IMR-90 (cell line): Measurements from ENCODE around the gene SEPSECS. TPM values are rescaled to one million over a fixed set of nuclear protein-coding genes. Genes with fewer than 3 reads are reported as not detected.

Source experiments
- ATAC-seq: fragments of 200-7000 bp; cut with Tn5 transposase; 2 replicates; pipeline ENCODE4 v1.9.1; 2020; ENCODE audit warnings: low read depth, mild to moderate bottlenecking, moderate library complexity
- BruUV-seq: library from RNA; stranded (reverse); fragments of 400-500 nt; replicated peaks from 2 replicates; lab custom pipeline; 2021; lab: Mats Ljungman, UMichigan
- CTCF ChIA-PET: fragments of 300-600 bp; formaldehyde crosslinking; extraction: SDS; loops from one replicate; lab custom pipeline; 2021; ENCODE audit warnings: antibody characterized with exemption; lab: Yijun Ruan, JAX
- POLR2A ChIA-PET: fragments of 300-600 bp; sonication (Branson Sonifier 250); formaldehyde crosslinking; loops from one replicate; lab custom pipeline; 2022; ENCODE audit warnings: antibody characterized with exemption; ENCODE audit not compliant: unreplicated experiment; lab: Charles Lee
- DNase-seq: peaks from one replicate; pipeline ENCODE4 v3.0.0; 2013
- H2AFZ ChIP-seq: replicated peaks from 2 replicates; pipeline ENCODE3; 2013; ENCODE audit warnings: low read length, mild to moderate bottlenecking; ENCODE audit not compliant: poor library complexity
- H2AK5ac ChIP-seq: 2 replicates; pipeline ENCODE4 v1.6.1; 2013; ENCODE audit warnings: low read depth, low read length, inconsistent platforms
- H2AK9ac ChIP-seq: replicated peaks from 2 replicates; pipeline ENCODE3; 2013; ENCODE audit warnings: mild to moderate bottlenecking, low read depth, low read length, moderate library complexity; ENCODE audit not compliant: poor library complexity
- H2BK120ac ChIP-seq: 2 replicates; pipeline ENCODE4 v1.6.1; 2013; ENCODE audit warnings: low read depth, low read length, inconsistent platforms
- H2BK15ac ChIP-seq: 3 replicates; pipeline ENCODE4 v1.6.1; 2013; ENCODE audit warnings: low read depth, low read length, inconsistent platforms
- H2BK20ac ChIP-seq: 2 replicates; pipeline ENCODE4 v1.6.1; 2013; ENCODE audit warnings: low read depth, mild to moderate bottlenecking, inconsistent platforms, low read length, moderate library complexity
- H2BK5ac ChIP-seq: 2 replicates; pipeline ENCODE4 v1.6.1; 2013; ENCODE audit warnings: mild to moderate bottlenecking, low read depth, low read length, inconsistent platforms; ENCODE audit not compliant: poor library complexity, severe bottlenecking
- H3K14ac ChIP-seq: replicated peaks from 2 replicates; pipeline ENCODE4 v1.6.1; 2013; ENCODE audit warnings: low read depth, low read length, inconsistent platforms
- H3K18ac ChIP-seq: 2 replicates; pipeline ENCODE4 v1.6.1; 2013; ENCODE audit warnings: low read depth, low read length, control low read depth
- H3K23ac ChIP-seq: 2 replicates; pipeline ENCODE4 v1.6.1; 2013; ENCODE audit warnings: low read depth, low read length, inconsistent platforms
- H3K27ac ChIP-seq: 2 replicates; pipeline ENCODE4 v1.5.1; 2013; ENCODE audit warnings: mild to moderate bottlenecking, control low read depth, low read length; ENCODE audit not compliant: insufficient read depth
- H3K27me3 ChIP-seq: 2 replicates; pipeline ENCODE4 v1.6.1; 2013; ENCODE audit warnings: low read length; ENCODE audit not compliant: control insufficient read depth, insufficient read depth
- H3K36me3 ChIP-seq: 2 replicates; pipeline ENCODE4 v1.6.1; 2013; ENCODE audit warnings: low read length, mixed read lengths; ENCODE audit not compliant: control insufficient read depth, insufficient read depth
- H3K4ac ChIP-seq: 2 replicates; pipeline ENCODE4 v1.6.1; 2013; ENCODE audit warnings: low read depth, low read length, inconsistent platforms
- H3K4me1 ChIP-seq: 2 replicates; pipeline ENCODE4 v1.6.1; 2013; ENCODE audit warnings: low read length, mixed read lengths; ENCODE audit not compliant: control insufficient read depth, insufficient read depth
- H3K4me2 ChIP-seq: 2 replicates; pipeline ENCODE4 v1.6.1; 2013; ENCODE audit warnings: low read depth, mild to moderate bottlenecking, control low read depth, low read length, moderate library complexity
- H3K4me3 ChIP-seq: 2 replicates; pipeline ENCODE4 v1.5.1; 2013; ENCODE audit warnings: low read depth, mild to moderate bottlenecking, control low read depth, low read length, moderate library complexity; ENCODE audit not compliant: insufficient read depth
- H3K56ac ChIP-seq: 2 replicates; pipeline ENCODE4 v1.6.1; 2013; ENCODE audit warnings: low read length, inconsistent platforms; ENCODE audit not compliant: insufficient read depth; ENCODE audit errors: extremely low read depth
- H3K79me1 ChIP-seq, 2 experiments: 2 replicates each; pipeline ENCODE4 v1.6.1; 2013; ENCODE audit warnings: low read length in 2 of 2, inconsistent platforms in 1 of 2, low read depth in 1 of 2
- H3K9ac ChIP-seq: 2 replicates; pipeline ENCODE4 v1.6.1; 2013; ENCODE audit warnings: low read depth, low read length, control low read depth
- H3K9me1 ChIP-seq: 2 replicates; pipeline ENCODE4 v1.6.1; 2013; ENCODE audit warnings: low read length, inconsistent platforms; ENCODE audit not compliant: insufficient read depth
- H3K9me3 ChIP-seq: 2 replicates; pipeline ENCODE4 v1.6.1; 2013; ENCODE audit warnings: low read length; ENCODE audit not compliant: control insufficient read depth, insufficient read depth
- H4K20me1 ChIP-seq: 2 replicates; pipeline ENCODE4 v1.6.1; 2013; ENCODE audit warnings: low read length, inconsistent platforms; ENCODE audit not compliant: insufficient read depth
- H4K5ac ChIP-seq: 2 replicates; pipeline ENCODE4 v1.6.1; 2013; ENCODE audit warnings: mild to moderate bottlenecking, low read depth, low read length, control low read depth
- H4K8ac ChIP-seq, 2 experiments: 2 replicates each; pipeline ENCODE4 v1.6.1; 2013; ENCODE audit warnings: low read depth in 2 of 2, low read length in 2 of 2, control low read depth in 1 of 2, inconsistent platforms in 1 of 2
- H4K91ac ChIP-seq: 2 replicates; pipeline ENCODE4 v1.6.1; 2013; ENCODE audit warnings: low read depth, low read length, inconsistent platforms; ENCODE audit not compliant: insufficient read depth
- ELK1 ChIP-seq: fragments of 150-350 bp; IDR thresholded peaks from 2 replicates; pipeline ENCODE4 v1.6.1; 2016; ENCODE audit warnings: low read depth, mild to moderate bottlenecking, low read length, moderate library complexity, borderline replicate concordance
- FOS ChIP-seq: fragments of 150-350 bp; IDR thresholded peaks from 2 replicates; pipeline ENCODE4 v1.6.1; 2016; ENCODE audit warnings: low read depth, low read length
- MAFK ChIP-seq: IDR thresholded peaks from 2 replicates; pipeline ENCODE4 v1.6.1; 2012; ENCODE audit warnings: low read depth, low read length, improper control_type of control experiment
- POLR2A ChIP-seq: IDR thresholded peaks from 2 replicates; pipeline ENCODE4 v1.6.1; 2012; ENCODE audit warnings: mild to moderate bottlenecking, low read depth, low read length
- SMC3 ChIP-seq: fragments of 150-350 bp; IDR thresholded peaks from 2 replicates; pipeline ENCODE4 v1.6.1; 2016; ENCODE audit warnings: low read depth, mild to moderate bottlenecking, antibody characterized with exemption, low read length, moderate library complexity
- USF2 ChIP-seq: fragments of 150-350 bp; IDR thresholded peaks from 2 replicates; pipeline ENCODE4 v1.6.1; 2017; ENCODE audit warnings: mild to moderate bottlenecking, antibody characterized with exemption, low read length, low read depth
- WGBS, 2 experiments: methylation state at CpG; one replicate each; pipeline versions ENCODE4 v1.1.5 to v1.1.7; 2013; ENCODE audit warnings: missing lambda C conversion rate in 2 of 2; ENCODE audit not compliant: insufficient read length in 1 of 2; ENCODE audit errors: extremely low coverage in 2 of 2; 5-methylcytosine and 5-hydroxymethylcytosine counted together
- dilution Hi-C: fragments of 300-500 bp; cut with HindIII; formaldehyde crosslinking; loops from one replicate; pipeline ENCODE4 v1.14.3; 2018; ENCODE audit warnings: low sequenced_read_pairs; ENCODE audit not compliant: unreplicated experiment
- in situ Hi-C: fragments of 300-500 bp; cut with MboI; formaldehyde crosslinking; loops from 3 replicates; pipeline ENCODE4 v1.14.3; 2019; ENCODE audit warnings: low sequenced_read_pairs, inconsistent platforms, mixed read lengths
- intact Hi-C: fragments of 100-400 bp; cut with micrococcal nuclease; formaldehyde crosslinking; loops from 2 replicates; pipeline ENCODE4 v1.10.0; 2022
- polyA plus RNA-seq, 3 experiments: library from polyadenylated mRNA; depleted of rRNA; stranded (reverse); fragments of >200 nt; gene quantifications; 2 replicates each; pipeline ENCODE4 v1.2.3, GENCODE V29; 2012; ENCODE audit warnings: low replicate concordance in 1 of 3
- total RNA-seq: library from RNA; depleted of rRNA; stranded (reverse); fragments of >200 nt; gene quantifications from 2 replicates; pipeline ENCODE4 v1.2.3, GENCODE V29; 2012

SEPSECS gene
- total and polyA plus RNA-seq, 2 of the 4 experiments (the other 2 are of a cell fraction): 1.7 to 5.0 TPM

GRCh38 chr4:25081866-25082471 lies 78.3 kb downstream of the SEPSECS start:
- H4K5ac ChIP-seq: no peak overlapping the region
- H3K4me2 ChIP-seq: no peak overlapping the region
- no peak overlapping the region for H2AFZ ChIP-seq
- no peak overlapping the region for H2AK9ac ChIP-seq
- no TSS peak for BruUV-seq
- in situ Hi-C loops: no loop called here
- no peak overlapping the region for H3K4ac ChIP-seq
- H4K91ac ChIP-seq: no peak overlapping the region
- H3K56ac ChIP-seq: no peak overlapping the region
- no peak overlapping the region for H3K14ac ChIP-seq
- no peak overlapping the region for H2AK5ac ChIP-seq
- ATAC-seq (no peak), DNase-seq (no peak)
- H4K20me1 ChIP-seq: no peaks in the 10 kb centered on the region
- no peaks in the 10 kb centered on the region for H3K4me1 ChIP-seq
- no peaks in the 10 kb centered on the region for H3K79me1 ChIP-seq
- no peaks in the 10 kb centered on the region for H3K9me1 ChIP-seq
- no peak overlapping the region for H3K18ac ChIP-seq
- no peak overlapping the region for H2BK20ac ChIP-seq
- H3K27ac ChIP-seq: no peak overlapping the region
- no peak overlapping the region for H2BK15ac ChIP-seq
- no peak overlapping the region for H2BK5ac ChIP-seq
- TF ChIP-seq POLR2A (no peak), USF2 (no peak), MAFK (no peak), ELK1 (no peak), FOS (no peak), SMC3 (no peak)
- WGBS, 2 experiments: 62% methylated on average over 4 of the region's 7 CpGs; no CpG with 5 or more reads in 1 of the 2 experiments
- no peaks in the 10 kb centered on the region for H3K9me3 ChIP-seq
- H3K23ac ChIP-seq: no peak overlapping the region
- ChIA-PET POLR2A (no interaction called here), CTCF (no interaction called here)
- no peak overlapping the region for H2BK120ac ChIP-seq
- H3K27me3 ChIP-seq: peaks cover 35% of the 10 kb centered on the region
- no peaks in the 10 kb centered on the region for H3K36me3 ChIP-seq
- dilution Hi-C loops: no loop called here
- intact Hi-C loops: no loop called here
- H4K8ac ChIP-seq: no peak overlapping the region
- H3K4me3 ChIP-seq: no peak overlapping the region
- no peak overlapping the region for H3K9ac ChIP-seq
